ENCODE measurements around the gene LPCAT3.
"Not testable (repeated sequence)": the region's sequence is repeated elsewhere in the genome, so short reads cannot be mapped to it uniquely, and the experiment has no call there.

Gene LPCAT3

GRCh38 chr12:7037411-7037810 lies 19.1 kb upstream of the LPCAT3 start:
- DNase-seq (ENCODE audit: low read depth in 2 of 2) = not testable (repeated sequence)

DNA sequence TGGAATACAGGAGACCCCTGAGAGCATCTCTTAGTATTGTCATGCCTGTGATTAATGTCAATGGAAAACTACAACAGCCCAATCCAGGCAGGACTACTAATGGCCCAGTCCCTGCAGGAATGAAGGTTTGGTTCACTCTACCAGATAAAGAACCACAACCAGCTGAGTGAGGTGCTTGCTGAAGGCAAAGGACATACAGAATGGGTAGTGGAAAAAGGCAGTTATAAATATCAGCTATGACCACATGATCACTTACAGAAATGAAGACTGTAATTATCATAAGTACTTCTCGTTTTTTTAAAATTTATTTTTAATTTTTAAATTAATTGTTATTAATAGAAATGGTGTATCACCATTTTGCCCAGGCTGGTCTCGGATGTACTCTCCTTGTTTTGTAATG lies 17.2 kb upstream of the LPCAT3 start:
- DNase-seq (ENCODE audit: low read depth in 2 of 2) = no peak

DNA sequence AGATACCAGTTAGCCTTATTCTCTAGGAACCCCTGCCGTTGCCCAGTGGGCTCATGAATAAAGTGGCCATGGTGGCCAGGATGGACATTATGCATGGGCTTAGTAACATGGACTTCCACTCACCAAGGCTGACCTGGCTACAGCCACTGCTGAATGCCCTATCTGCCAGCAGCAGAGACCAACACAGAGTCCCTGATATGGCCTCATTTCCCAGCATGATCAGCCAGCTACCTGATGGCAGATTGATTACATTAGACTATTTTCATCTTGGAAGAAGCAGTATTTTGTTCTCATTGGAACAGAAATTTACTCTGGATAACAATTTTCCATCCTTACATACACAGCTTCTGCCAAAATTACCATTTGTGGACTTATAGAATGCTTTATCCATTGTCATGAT lies 16.2 kb upstream of the LPCAT3 start:
- no peak for DNase-seq (ENCODE audit: low read depth in 2 of 2)

DNA sequence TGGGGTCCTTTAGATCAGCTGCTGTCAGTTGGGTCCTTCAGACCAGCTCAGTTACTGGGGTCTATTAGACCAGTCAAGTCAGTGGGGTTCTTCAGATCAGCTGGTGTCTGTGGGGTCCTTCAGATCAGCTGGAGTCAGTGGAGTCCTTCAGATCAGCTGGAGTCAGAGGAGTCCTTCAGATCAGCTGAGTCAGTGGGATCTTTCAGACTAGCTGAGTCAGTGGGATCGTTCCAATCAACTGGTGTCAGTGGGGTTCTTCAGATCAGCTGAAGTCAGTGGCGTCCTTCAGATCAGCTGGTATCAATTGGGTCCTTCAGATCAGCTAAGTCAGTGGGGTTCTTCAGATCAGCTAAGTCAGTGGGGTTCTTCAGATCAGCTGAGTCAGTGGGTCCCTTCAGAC lies 14.7 kb upstream of the LPCAT3 start:
- no peak for DNase-seq (ENCODE audit: low read depth in 2 of 2)

- no peak for DNase-seq (ENCODE audit: low read depth in 2 of 2)
Measured at GRCh38 chr12:7031306-7031705, 13.0 kb upstream of the LPCAT3 start.

DNA sequence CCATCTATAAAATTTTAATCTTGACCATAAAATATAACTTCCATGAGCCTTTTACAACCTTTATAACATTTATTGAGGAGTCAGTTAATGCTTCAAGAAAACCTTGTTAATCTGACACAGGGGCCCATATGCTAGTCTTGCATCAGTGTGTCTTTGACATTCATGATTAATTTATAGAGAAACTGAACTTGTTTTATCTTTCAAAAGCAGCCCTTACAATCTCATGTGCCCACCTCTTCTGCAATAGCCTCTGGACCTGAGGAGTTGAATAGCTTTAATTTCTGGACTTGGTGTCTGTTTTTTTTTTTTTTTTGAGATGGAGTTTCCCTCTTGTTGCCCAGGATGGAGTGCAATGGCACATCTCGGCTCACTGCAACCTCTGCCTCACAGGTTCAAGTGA lies 8.6 kb upstream of the LPCAT3 start:
- no peak for DNase-seq (ENCODE audit: low read depth in 2 of 2)

GRCh38 chr12:7023114-7023513 lies 4.8 kb upstream of the LPCAT3 start:
- DNase-seq (ENCODE audit: low read depth in 2 of 2) = no peak

DNA sequence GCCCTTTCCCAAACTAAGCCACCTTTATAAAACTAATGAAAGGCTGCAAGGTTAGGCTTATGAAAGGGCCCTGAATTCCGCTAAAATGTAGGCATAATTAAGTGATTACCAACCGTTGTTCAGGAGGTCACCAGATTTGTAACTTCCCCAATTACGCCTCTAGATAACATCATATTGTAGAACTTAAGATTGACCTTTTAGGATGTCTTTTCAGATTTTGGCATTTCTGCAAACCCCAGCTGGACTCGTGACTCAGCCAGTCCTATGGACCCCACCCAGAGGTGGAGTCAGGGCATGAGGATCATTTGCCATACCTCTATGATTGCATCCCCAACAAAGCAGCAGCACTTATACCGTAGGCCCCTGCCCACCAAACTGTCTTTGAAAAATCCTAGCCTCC lies 3.7 kb upstream of the LPCAT3 start:
- DNase-seq (ENCODE audit: low read depth in 2 of 2) = no peak

- no peak for DNase-seq (ENCODE audit: low read depth in 2 of 2)
Measured at GRCh38 chr12:7019043-7019569, 830 bp upstream of the LPCAT3 start.

GRCh38 chr12:7017870-7018349 lies 366 bp downstream of the LPCAT3 start:
- peak in 1 of 2 experiments; percentile 8 for DNase-seq (ENCODE audit: low read depth in 2 of 2)

DNA sequence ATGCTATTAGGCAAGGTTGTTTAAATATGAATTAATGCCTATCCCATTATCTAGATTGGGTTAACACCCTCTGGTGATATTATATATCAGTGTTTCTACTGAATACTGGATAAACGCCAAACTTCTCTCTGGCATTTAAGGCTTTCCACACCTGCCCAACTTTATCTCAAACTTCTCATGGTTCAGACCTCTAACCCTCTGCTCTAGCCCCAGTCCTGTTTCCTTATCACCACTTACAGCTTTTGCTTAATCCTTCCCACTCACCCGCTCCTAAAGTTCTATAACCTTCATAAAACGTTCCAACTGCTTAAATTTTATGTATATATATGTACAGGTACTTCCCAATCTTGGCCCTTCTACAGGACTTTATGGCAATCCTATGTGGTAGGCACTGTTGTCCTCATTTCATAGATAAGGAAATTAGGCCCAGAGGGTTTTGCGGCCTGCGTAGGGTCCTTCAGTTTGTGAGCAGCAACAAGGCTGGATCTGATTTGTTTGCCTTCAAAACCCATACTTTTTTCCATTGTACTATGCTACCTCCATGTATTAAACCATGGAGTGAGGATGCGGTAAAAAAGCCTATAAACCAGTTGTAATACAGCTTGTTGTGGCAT lies 1.2 kb downstream of the LPCAT3 start:
- DNase-seq (ENCODE audit: low read depth in 2 of 2) = no peak

DNA sequence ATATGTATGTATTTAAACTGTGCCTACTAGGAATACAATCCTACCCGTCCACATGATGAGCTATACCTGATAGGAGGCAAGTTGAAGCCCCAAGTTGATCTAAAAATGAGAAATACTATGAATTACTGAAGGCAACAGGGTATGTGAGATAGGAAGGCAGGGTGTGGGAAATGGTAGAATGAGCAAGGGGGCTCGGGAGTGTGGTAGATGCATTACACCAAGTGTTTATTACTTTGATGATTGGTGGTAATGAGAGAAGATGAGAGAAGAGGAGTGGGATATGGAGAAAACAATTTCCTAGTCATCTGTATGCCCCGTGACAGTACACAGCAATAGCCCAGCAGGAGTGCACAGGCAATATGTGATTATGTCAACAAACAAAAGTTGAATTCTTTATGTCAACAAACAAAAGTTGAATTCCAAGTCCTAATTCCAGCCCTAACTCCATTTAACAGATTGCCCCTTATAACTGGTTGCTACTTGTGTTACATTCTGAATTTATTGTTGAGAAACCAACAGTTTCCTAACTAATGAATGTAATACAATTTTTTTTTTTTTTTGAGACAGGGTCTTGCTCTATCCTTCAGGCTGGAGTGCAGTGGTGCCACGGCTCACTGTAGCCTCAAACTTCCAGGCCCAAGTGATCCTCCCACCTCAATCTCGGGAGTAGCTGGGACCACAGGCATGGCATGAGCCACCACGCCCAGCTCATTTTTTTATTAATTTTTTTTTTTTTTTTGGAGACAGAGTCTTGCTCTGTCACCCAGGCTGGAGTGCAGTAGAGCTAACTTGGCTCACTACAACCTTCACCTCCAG lies 2.5 kb downstream of the LPCAT3 start:
- no peak for DNase-seq (ENCODE audit: low read depth in 2 of 2)

- DNase-seq (ENCODE audit: low read depth in 2 of 2) = no peak
Measured at GRCh38 chr12:7013101-7013500, 5.2 kb downstream of the LPCAT3 start.

GRCh38 chr12:7012024-7012607 lies 6.2 kb downstream of the LPCAT3 start:
- no peak for DNase-seq (ENCODE audit: low read depth in 2 of 2)

DNA sequence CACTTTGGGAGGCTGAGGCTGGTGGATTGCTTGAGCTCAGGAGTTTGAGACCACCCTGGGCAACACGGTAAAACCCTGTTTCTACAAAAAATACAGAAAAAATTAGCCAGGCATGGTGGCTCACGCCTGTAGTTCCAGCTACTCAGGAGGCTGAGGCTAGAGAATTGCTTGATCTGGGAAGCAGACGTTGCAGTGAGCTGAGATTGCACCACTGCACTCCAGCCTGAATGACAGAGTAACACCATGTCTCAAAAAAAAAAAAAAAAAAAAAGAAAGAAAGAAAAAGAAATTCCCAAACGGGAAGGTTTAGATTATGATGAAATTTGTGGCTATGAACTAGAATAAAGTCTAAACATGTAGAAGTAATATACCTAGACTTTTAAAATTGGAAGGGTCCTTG lies 6.9 kb downstream of the LPCAT3 start:
- not testable (repeated sequence) for DNase-seq (ENCODE audit: low read depth in 2 of 2)

DNA sequence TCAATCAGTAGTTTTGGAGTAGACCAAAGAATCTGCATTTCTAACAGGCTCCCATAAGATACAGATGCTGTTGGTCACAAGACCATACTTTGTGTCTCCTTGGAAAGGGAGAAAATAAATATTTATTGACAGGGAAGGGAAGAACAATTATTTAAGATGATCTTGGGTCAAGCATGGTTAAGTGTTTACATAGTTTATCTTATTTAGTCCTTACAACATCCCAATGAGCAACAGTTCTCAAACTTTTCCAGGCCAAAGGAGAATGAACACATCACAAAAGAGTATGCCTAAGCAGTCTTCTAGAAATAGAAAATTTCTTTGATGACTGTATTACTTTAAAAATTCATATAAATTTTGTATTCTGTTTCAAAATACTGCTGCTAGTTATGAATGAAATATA lies 8.8 kb downstream of the LPCAT3 start:
- no peak for DNase-seq (ENCODE audit: low read depth in 2 of 2)

DNA sequence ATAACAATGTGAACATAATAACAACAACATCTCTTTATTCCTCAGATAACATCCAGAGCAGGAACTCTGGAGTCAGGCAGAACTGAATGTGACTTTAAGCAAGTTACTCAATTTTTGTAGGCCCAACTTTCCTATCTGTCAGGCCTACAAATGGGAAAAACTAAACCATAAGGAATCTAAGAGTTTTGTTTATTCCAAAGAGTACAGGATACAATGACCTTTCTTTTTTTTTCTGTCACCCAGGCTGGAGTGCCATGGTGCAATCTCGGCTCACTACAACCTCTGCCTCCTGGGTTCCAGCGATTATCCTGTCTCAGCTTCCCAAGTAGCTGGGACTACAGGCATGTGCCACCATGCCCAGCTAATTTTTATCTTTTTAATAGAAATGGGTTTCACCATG lies 9.4 kb downstream of the LPCAT3 start:
- DNase-seq (ENCODE audit: low read depth in 2 of 2) = no peak

DNA sequence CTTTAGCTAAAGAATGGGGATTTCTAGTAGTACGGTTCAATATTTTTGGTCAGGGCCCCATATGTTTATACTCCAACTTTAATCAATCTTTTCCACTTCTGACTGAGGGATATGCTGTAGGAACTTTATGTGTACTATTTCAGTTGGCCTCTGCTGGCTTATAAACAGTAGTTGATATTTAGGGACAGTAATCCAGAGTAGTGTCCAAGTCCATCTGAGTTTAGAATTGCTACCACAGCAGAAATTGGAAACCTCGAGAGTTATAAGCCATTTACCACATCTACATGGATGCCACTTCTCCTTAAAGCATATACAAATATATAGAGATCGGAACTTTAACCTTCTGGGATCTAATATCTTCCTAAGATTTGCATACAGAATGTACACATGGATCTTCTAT lies 11.6 kb downstream of the LPCAT3 start:
- no peak for DNase-seq (ENCODE audit: low read depth in 2 of 2)

GRCh38 chr12:7005311-7005710 lies 13.0 kb downstream of the LPCAT3 start:
- no peak for DNase-seq (ENCODE audit: low read depth in 2 of 2)

- no peak for DNase-seq (ENCODE audit: low read depth in 2 of 2)
Measured at GRCh38 chr12:7004840-7005239, 13.4 kb downstream of the LPCAT3 start.

DNA sequence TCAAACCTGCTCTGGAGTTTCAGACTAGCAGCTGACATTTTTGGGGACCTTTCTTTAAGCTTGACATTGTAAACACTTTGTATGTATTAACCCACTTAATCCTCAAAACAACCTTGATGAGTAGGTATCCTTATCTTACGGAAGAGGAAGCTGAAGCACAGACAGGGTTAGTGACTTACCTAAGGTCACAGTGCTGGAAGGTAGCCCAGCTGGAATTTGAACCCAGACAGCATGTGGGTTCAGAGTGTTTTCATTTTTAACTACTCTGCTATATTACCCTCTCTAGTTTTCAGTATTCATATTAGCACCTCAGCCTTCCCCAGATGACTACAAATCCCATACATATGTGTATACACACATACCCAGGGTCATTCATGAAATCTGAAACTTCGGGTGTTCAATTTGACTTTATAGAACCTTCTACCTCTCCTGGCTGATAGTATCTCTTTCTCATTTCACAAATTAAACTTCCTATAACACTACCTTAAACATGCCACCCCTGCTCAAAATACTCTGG lies 13.9 kb downstream of the LPCAT3 start:
- DNase-seq (ENCODE audit: low read depth in 2 of 2) = no peak

- no peak for DNase-seq (ENCODE audit: low read depth in 2 of 2)
Measured at GRCh38 chr12:7001921-7002591, 16.2 kb downstream of the LPCAT3 start.

All from stimulated activated CD4-positive, alpha-beta T cell treated with anti-CD3 and anti-CD28 coated beads, Interleukin-12 subunit alpha, Interleukin-12 subunit beta, amount 100 ng/mL, for 24 hours (primary cell).